M059J (cell line): ENCODE measurements around the gene VDR. TPM values are rescaled to one million over a fixed set of nuclear protein-coding genes. Genes with fewer than 3 reads are reported as not detected.
A peak's percentile ranks its signal among the peaks of the same experiment; 100 is the strongest.

Experiments
- DNase-seq: peaks from one replicate; pipeline ENCODE4 v3.0.0-alpha.2; 2012; ENCODE audit warnings: low read depth
- total RNA-seq: library from RNA; depleted of rRNA; stranded (reverse); fragments of >200 nt; shearing (Covaris generic); gene quantifications from 2 replicates; pipeline ENCODE4 v1.2.3, GENCODE V29; 2014; rRNA removed

The VDR gene
- total RNA-seq, result 5.1 and 9.3 TPM in 2 replicates

DNA sequence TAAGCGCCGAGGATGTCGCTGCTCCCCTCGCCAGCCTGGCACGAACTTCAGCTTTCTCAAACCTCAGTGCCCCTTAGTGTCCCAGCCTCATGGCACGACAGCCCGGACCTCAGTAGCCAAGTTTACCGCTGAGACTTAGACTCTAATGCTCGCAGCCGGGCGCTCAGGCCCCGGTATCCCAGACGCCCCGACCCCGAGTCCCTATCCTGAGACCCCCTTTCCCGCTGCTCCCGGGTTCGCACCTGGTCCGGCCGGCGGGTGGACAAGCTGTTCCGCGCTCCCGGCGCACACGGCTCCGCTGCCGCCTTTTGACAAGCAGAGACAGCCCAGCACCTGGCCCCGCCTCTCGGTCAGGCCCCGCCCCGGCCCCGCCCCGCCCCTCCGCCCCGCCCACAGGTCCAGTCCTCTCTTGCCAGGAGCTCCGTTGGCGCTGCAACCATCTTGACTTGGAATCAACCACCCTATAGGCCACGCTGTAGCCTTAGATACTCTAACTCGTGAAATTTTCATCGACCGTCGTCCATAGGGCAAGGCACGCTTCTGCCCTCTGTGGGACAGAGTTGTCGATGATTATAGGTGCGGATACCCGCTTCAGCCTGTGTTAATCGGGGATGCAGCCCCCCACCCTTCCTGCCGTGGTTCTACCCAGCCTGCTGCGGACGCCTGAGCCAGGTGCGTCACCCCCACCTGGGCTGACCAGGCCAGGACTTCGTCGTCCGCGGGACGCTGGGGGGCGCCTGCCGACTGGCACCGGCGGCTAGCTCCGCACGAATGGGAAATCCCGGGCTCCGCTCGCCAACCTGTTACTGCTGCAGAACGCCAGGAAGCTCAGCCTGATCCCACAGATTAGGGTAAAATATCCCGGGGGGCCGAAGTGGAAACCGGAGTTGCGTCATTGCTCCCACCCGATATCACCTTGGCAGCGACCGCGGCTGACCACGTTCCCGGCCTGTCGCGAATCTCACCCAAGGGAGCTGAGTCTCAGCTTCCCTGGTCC, at the start of gene VDR:
VDR (minus strand) TSS at position 282 of the 997 bp plus-strand sequence. CDS start 25,881 bp downstream, outside the sequence.
- peak; percentile 86 for DNase-seq

DNA sequence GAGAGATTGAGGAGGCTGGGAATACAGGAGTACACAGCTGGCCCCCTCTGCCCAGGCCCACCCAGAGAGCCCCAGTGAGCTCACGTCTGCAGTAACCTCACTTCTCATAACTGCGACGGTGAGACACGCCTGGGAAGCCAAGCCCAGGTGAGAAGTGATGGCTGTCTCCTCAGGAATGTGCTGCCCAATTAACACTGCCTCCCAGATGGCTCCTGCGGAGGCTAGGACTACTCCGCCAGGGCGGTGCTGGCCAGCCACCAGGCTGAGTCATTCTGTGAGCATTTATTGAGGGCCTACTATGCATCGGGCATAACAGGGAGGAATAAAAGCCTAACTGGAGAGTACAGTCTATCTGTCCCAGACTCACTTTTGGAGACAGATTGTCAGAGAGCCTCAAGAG, 49.3 kb upstream of the VDR start:
- no peak for DNase-seq

DNA sequence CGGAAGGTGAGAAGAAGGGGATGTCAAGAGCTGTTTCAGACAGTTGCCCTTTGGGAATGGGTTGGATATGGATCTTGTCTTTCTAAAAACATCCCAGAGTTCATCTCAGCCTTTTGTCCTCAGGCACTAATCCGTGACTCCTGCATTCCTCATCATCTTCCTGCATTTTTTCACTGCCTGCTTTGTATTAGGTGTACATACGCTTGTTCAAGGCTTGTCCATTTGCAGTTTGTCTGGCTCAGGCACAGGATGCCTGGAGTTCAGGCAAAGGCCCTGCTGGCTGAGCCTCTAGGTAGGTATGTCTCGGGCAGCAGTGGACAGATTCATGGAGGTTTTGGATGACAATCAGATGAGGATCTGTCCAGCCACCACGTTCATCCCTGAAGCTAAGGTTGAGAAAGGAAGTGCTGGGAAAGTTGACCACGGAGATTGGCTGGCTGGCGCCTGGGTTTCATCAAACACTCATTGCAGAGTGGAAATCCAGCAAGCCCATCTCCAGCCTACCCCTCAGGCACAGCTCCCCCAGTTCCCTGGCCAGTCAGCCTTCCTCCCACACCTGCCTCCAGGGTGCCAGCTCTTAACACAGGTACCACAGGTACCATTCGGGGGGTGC, 46.2 kb upstream of the VDR start:
- peak; percentile 49 for DNase-seq

DNA sequence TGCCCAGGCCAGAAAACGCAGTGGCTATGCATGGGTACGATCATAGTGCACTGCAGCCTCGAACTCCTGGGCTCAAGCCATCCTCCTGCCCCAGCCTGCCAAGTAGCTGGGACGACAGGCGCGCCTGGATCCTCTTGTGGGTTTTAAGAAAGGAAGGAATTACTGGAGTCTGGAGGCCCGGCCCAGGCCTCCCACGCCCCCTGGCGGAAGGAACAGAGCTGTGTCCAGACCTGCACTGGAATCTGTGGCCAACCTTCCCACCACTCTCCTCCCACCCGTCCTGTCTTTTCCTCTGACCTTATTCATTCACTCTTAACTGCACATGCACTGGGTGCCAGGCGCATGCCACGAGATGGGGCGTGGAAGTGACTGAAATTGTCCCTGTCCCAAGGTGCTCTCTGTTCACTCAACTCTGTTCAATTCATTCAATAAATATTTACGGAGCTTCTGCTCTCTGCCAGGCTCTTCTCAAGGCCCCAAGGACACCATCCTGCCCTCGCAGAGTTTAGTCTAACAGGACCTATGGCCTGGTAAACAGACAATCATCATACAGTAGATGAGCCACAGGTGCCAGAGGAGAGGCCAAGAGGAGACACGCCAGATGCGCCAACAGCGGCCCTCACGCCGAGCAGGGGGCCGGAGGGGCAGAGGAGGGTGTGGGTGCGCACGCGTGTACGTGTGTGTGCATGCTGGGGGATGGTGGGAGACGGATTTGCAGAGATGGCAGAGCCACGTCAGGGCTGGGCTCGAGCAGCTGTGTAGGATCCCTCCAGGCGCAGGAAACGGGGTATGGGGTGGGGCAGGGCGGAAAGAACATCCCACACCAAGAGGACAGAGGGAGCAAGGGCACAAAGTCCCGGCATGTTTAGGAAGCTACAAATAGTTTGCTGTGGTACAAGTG, 44.9 kb upstream of the VDR start:
- peak; percentile 77 for DNase-seq

DNA sequence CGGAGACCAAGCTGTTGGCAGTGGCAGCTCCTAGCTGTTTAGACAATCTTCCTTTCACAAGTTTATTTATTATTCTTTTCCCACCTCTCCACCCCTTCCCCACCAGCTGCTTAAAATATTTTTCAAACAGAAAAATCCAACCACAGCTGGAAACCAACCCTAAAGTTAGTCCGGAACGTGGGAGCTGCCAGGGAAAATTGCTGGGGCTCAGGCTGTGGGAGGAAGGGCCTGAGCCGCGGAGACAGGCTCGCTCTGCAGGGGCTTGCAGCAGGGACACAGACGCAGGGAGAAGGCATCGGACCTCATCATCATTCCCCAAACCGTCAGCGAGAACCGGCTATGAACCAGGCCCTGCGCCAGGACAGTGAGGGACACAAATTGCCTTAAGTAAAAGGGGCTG, 42.5 kb upstream of the VDR start:
- no peak for DNase-seq

DNA sequence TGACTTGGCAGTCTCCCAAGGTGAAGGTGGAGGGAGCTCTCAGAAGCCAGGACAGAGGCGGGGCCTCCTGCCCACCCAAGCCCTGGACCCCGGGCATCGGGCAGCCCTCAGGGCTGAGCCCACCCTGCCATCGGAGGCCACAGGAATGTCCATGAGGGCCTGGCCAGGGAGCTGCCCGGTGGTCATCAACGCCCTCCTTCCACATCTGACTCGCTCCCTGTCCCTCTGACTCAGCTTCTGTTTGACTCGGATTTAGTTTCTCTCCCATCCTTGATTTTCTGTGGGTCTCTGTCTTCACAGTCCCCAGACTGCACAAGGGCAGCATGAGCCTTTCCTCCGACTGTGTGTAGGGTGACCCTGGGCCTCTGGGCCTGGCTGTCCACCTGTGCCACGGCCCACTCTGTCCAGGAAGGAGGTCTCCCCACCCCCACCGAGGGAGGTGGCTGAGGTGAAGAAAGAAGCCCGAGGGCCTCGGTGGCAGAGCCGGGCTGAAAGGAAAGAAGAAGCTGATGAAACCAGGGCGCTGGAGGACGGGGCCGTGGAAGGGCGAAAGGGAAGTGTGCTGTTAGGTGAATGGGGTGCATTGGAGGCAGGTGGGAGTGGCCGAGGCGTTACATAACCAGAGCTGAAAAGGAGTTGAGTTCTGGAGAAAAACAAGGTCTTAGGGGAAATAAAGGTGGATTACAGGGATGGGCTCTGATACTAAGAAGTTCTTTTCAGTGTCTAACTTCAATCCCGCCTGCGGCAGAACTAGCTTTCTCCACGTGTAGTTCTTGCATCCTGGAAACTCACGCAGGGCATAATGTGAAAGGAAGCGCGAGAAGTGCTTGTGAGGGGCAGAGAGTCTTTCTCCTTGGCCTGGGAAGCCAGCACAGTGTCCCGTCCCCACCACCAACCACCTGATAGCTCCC, 41.9 kb upstream of the VDR start:
- DNase-seq, result peak; percentile 34

DNA sequence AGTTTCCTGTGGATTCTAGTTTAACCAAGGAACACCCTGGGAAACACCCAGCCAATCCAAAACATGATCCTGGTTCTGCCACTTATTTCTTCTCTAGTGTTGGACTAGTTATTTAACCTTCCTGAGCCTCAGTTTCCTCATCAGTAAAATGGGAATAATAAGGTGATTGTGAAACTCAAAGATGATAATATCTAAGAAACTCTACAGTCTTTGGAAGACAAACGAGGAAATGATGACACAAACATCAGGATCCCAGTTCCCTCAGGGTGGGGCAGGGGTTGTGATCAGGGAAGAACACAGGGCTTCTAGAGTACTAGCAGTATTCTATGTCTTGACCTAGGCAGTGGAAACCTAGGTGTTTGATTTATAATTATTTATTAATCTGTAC, 40.5 kb upstream of the VDR start:
- no peak for DNase-seq

DNA sequence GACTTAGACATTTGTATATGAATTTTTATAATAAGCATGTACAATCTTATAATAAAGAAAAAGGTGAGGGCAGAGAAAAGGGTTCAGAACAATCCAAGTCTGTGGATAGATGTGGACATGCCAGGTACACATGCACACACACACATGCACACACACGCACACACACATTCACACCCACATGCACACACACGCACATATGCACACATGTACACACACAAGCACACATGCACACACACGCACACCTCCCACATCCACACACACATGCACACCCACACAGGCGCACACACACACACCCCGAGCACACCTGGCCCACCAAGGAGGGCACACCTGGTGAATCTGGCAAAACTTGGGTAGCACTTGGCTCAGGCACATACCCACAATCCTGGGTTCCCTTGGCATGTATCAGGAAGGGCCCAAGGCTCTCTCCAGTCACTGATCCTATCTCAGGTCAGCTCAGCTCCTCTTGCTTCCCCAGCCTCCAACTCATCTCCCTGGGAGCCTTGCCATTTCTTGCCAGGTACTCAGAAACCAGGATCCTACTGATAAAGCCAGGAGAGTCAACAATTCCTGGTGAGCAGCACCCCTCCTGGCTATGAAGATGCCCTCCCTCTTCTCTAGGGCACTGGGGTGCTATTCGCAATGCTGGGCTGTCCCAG, 40.0 kb upstream of the VDR start:
- DNase-seq, result peak; percentile 19

DNA sequence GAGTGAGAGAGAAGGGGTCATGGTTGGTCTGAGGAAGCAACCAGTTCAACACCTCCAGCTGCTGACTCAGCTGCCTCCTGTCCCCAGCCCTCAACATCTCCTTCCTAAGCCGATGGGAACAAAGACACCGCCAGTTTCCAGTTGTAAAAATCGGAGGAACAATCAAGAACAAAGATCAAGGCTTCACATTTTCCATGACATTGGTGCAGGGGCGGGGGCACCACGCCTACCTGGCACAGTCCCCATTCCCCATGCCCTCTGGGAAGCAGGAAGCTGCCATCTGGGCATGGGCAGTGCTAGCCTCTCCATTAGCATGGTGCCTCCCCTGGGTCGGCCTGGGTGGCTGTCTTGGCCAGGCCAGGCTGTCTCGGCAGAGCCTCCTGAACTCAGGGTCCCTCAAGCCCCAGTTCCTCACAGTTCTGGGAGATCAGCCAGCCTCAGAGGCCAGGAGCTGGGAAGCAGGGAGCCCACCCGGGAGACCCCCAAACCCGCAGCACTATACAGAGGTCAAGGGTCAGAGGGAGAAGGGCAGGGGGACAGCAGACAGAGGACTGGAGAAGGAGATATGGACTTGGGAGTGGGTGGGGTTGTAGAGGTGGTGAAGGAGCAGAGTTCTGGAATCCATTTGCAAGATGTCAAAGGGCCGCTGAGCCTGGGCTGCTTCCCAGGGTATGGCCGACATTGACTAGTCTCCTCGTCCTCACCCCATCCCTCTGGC, 39.0 kb upstream of the VDR start:
- peak; percentile 43 for DNase-seq

DNA sequence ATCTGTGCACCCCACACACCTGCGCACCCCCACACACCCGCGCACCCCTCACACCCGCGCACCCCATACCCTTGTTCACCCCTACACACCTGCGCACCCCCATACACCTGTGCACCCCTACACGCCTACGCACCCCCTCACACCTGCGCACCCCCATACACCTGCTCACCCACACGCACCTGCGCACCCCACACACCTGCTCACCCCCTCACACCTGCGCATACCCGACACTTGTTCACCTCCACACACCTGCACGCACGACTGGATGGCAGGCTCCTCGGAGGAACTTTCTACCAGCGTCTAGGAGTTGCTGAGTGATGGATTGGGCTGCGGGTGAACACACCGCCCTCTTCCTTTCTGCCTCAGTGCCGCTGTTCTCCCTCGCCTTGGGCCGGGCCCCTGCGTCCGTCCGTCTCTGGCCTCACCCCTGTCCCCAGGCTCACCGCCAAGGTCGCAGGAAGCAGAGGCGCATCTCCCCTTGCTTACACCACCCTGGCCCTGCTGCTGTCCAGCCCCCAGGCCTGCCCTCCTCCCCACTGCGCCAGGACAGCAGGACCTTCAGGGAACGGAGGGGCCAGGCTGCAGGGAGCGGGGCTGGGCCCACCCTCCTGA, 37.9 kb upstream of the VDR start:
- no peak for DNase-seq

DNA sequence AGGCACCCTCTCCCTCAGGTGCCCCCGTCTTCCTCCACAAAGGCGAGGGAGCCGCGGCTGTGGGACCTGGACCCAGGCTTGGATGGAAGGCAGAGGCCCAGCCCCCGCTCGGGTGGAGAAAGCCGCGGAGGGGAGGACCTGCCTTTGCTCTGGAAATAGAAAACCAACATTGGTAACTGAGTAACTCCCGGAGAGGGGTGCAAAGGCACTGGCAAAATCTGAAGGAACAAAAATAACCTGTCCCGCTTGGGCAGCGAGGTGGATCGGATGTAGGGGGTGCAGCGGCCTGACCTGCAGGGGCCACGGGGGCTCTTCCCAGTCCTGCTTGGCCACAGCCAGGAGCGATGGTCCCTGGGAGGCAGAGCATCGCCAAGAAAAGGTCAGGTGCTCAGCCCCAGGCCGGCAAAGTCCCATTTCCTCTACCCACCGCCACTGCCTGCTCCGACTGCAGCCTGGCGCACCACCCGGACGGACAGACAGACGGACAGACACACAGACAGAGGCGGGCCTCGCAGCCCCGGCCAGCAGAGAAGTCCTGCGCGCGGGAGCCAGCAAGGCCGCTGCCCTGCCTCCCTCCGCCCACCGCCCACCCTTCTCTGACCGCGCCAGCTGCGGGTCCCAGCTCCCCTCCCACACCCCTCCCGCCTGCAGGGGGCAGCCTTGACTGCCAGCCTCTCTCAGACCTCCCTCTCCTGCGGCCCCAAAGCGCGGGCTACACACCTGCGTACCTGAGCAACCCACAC, 37.2 kb upstream of the VDR start:
- no peak for DNase-seq

DNA sequence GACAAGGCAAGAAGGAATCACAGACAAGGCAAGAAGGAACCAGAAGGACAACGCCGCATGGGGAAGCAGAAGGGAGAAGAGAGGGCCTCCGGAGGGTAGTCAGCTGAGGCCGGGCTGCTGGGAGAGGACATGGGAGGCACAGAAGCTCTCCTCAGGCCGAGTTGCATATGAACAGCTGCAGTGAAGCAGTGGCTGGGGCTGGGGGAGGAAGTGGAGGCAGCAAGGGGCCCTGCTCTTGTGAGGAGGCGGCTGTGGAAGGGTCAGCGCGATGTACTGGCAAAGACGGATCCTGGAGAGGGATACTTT, 36.6 kb upstream of the VDR start:
- DNase-seq, result no peak

DNA sequence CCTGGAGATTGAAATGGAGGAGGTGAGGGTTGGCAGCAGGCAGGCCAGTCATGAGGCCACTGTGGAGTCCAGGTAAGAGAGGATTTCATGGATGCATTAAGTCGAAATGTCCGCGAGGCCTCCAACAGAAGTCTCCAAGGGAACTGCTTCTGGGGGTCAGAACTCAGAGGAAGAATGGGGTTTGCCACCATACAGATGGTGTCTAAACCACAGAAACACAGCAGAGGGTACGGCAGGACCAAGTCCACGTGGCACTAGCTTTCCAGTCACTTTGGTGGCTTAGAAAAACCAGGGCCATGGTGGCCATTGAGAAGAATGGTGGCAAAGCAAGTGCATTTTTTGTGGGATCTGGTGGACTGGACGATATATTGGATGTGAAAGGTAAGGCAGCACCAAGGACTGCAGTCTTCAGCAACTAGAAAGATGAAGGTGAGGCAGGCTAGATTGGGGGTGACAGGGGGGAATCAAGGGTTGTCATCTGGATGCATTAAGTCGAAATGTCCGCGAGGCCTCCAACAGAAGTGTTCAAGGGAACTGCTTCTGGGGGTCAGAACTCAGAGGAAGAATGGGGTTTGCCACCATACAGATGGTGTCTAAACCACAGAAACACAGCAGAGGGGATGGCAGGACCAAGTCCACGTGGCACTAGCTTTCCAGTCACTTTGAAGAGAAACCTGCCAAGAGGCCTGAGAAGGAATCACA, 36.1 kb upstream of the VDR start:
- DNase-seq, result no peak

DNA sequence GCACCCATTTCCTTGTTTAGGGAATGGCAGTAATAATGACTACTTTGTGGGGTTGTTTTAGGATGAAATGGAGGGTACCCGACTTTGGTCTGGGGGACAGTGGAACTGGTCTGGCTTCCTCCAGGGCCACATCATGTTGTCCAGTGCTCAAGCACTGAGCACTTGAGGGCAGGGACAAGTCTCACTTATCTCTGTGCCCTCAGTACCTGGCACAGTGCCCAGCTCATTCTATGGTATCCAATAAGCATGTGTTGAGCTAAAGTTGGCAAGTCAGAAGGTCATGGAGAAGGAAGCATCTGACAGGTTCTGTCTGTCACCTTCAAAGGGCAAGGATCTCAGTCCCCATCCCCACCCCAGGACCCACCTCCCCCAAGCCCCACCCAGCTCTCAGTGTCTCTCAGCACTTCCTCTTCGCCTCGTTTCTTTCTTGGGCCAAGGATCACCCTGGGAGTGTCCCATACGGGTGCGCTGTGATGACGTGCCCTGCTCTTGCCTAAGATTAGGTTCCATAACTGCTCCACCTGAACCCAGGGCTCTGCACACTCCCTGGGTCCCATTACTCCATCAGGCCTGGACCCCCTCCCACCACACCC, 34.3 kb upstream of the VDR start:
- DNase-seq, result peak; percentile 28

DNA sequence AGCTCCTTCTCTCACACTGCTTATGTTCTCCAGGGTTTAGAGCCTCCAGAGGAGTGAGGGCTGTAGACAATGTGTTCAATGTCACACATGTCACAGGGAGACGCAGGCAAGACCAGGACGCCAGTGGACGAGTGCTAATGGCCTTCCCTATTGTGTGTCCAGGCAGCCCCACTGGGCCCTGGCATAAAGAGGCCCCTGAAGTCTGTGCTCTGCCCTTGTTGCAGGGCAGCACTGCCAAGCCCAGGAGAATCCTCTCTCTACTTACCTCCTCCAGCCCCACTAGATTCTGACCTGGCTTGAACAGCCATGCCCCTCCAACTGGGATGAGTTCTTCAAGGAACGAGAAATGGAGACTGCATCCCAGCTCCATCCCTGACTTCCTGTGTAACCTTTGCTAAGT, 33.8 kb upstream of the VDR start:
- no peak for DNase-seq

DNA sequence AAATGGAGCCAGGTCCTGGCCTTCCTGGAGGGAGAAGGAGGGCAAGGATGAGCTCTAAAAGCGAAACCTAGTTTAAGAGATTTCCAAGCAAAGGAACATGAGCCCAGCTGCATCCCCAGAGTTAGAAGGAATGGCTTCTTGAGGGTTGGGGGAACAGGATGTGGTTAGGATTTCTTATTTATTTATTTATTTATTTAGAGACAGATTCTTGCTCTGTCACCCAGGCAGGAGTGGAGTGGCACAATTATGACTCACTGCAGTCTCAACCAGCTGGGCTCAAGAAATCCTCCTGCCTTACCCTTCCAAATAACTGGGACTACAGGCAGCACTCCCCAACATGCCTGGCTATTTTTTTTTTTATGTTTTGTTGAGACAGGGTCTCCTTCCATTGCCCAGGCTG, 33.3 kb upstream of the VDR start:
- DNase-seq, result peak; percentile 85

DNA sequence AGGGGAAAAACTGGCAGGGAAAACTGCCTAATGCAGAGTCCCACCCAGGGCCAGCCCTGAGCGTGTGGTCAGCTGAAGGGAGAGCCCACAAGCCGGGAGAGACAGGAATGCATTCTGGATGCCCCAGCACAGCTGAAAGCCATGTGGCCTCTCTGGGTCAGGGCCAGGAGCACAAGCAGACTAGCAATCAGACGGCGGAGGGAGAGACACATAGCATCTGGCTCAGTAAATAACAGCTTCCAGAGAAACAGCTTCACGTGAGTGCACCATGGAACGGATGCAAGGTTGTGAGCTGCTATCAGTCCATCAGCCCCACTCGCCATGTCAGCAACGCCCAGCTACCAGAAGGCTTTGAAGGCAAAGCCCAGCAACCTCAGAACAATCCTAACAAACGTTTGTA, 30.4 kb upstream of the VDR start:
- peak; percentile 37 for DNase-seq

DNA sequence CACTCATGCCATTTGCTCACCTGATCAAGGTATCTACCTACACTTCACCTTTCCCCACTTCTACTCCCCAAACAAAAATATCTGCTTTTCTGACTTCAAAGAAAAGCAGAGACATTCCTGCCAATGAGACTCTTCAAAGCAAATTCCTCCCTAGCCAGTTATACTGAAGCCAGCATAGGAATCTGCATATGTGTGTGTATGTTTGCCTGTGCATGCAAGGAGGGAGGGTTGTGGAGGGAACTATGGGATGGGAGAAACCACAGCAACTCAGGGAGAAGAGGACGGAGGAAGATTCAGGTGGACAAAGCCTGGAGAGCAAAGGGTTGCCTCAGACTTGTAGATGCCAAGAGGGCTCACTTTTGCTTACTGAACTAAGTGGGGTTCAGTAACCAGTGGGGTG, 26.4 kb upstream of the VDR start:
- DNase-seq, result no peak
